NCI-H128 (cell line): ENCODE data around the gene ACSL1.
A peak's percentile ranks its signal among the peaks of the same experiment; 100 is the strongest.

Experiments
- DNase-seq: peaks from one replicate; lab custom pipeline; 2025; ENCODE audit not compliant: unreplicated experiment; lab: John Stamatoyannopoulos, UW

ACSL1 gene, protein sequence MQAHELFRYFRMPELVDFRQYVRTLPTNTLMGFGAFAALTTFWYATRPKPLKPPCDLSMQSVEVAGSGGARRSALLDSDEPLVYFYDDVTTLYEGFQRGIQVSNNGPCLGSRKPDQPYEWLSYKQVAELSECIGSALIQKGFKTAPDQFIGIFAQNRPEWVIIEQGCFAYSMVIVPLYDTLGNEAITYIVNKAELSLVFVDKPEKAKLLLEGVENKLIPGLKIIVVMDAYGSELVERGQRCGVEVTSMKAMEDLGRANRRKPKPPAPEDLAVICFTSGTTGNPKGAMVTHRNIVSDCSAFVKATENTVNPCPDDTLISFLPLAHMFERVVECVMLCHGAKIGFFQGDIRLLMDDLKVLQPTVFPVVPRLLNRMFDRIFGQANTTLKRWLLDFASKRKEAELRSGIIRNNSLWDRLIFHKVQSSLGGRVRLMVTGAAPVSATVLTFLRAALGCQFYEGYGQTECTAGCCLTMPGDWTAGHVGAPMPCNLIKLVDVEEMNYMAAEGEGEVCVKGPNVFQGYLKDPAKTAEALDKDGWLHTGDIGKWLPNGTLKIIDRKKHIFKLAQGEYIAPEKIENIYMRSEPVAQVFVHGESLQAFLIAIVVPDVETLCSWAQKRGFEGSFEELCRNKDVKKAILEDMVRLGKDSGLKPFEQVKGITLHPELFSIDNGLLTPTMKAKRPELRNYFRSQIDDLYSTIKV

DNA sequence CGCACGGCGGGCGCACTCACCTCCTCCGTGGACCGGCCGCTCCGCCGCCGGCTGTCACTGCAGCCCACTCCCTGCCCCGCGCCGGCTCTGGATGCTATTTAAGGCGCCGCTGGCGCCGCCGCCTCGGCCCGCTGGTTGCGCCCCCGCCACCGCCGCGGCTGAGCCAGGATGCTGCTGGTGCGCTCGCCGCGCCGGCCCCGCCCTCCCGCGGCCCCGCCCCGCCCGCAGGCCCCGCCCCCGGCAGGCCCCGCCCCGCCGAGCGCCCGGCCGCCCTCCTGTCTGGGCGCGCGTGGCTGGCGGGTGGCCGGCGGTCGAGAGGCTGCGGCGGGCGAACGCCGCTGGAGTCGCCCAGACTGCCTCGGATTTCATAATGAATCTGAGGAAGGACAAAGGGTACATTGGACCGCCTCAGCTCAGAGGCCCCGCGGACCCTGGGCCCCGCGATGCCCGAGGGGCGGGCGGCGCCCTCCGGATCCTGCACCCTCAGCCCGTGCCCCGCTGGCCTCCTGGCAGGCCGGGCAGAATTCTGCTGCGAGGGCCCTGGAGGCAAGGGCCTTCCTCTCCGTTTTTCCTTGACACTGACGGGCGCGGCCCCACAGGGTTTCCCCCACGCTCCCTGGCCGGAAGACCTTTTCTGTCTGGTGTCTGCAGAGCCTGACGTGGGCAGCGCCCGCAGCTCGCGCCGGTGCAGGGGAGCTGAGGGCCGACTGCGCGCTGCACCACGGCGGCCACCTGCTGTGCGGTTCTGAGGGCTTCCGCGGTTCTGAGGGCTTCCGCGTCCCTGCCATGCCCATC, at the start of gene ACSL1:
TSS of gene ACSL1 (minus strand) at position 73 of the 795 bp plus-strand sequence. CDS start 22,454 bp downstream, outside the sequence.
- DNase-seq, result peak; percentile 5

DNA sequence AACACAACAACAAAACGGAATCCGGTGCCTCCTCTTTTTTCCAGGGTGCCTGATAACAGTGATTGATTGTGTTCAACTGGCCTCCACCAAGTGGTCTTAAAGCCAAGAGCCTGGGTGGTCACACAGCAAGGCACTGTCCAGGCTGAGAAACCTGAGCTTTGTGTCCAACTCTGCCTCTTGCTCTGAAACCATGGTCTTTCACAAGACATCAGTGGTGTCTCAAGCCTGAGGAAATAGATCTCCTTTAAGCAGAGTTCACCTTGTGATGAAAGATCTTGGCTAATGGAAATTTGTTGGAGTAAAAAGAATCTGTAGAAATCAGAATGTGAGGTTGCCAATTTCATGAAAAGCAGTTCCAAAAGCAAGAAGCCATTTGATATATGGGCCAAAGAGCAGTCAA, 47.3 kb upstream of the ACSL1 start:
- DNase-seq, result no peak

DNA sequence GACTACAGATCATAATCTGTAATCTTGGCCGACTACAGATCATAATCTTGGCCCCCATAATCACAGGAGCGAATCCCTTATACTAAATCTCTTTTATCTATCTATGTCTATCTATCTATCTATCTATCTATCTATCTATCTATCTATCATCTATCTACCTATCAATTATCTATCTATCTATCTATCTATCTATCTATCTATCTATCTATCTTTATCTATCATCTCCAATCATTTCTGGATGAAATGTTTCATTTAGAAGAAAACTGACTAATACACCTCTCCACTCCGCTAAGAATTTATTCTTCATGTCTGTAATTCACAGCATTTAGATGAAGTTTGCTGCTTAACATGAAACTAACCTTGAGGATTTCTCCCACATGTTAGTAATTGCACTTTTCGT, 45.0 kb upstream of the ACSL1 start:
- no peak for DNase-seq

- no peak for DNase-seq
Observed at GRCh38 chr4:184868623-184869022, 42.9 kb upstream of the ACSL1 start.

GRCh38 chr4:184863916-184864315, 38.1 kb upstream of the ACSL1 start:
- no peak for DNase-seq

- DNase-seq, result no peak
Observed at GRCh38 chr4:184861047-184861446, 35.3 kb upstream of the ACSL1 start.

- DNase-seq, result no peak
Observed at GRCh38 chr4:184860018-184860779, 34.4 kb upstream of the ACSL1 start.

DNA sequence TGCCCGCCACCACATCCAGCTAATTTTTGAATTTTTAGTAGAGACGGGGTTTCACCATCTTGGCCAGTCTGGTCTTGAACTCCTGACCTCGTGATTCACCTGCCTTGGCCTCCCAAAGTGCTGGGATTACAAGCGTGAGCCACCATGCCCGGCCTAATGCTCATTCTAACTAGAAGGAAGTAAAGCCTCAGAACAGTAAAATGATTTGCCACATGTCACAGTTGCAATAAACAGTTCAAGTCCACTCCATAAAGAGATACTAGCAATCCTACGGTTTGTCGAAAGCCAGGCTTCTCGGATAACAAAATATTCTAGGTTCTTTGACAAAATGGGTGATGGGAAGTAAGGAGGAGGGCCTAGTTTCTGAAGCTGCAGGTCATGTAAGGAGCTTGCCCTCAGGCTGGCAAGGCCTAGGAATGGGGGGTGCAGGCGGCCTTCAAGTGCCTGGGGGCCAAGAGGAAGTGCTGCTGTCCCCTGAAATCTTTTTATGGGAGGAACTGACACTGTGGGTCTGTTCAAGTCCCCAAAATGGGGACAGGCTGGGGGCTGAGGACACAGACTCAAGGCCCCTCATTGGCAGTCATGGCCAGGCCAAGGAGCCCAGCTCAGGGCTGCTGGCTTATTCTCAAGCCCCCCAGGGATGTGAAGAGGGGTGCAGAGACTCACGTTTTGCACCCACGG, 31.8 kb upstream of the ACSL1 start:
- DNase-seq, result no peak

DNA sequence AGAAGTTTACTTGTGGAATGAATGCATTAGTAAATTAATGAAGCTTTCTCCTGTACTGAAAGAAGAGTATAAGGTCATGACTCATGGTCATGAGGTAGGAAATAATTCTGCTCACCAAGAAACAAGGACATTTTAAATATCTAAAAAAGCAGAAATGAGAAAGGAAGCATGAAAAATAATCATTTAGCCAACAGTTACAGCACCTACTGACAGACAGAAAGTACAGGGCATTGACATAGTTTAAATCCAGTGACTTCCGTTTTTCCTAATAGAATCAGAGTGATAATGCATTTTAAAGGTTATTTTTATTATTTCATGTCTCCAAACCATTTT, 30.5 kb upstream of the ACSL1 start:
- DNase-seq, result no peak

DNA sequence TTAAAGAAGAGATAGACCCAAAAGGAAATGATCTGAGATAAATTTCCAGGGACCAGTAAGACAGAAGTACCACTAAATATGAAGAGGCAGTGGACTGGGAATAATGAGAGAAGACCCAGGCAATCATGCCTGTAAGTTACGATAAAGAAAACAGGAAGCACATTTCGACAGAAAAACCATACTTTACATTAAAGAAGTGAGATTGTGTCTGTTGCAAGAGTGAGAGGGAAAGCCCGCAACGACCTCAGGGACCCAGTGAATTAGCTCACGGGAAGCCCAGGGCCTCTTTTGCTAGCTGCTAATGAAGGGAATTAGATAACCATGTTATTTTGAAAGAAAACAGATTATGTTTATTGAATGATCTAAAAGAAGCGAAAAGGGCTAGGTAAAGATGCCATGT, 28.9 kb upstream of the ACSL1 start:
- DNase-seq, result no peak

DNA sequence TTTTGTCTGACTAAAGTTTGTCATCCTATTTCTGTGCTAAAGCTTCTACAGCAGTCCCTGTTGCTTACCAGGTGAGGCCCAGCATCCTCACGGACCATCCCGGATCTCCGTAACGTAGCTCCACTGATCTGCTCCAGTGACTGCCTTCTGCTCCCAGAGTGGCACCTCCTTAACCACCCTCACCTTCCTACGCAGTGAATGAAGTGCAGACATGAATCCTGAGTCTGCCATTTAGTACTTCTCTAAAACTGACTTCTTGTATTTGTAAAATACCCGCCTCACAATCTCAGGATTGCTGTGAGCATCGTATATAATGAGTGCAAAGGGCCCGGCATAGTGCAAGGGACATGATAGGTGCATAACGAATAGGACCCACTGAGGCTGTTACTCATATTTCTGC, 27.7 kb upstream of the ACSL1 start:
- DNase-seq, result no peak

DNA sequence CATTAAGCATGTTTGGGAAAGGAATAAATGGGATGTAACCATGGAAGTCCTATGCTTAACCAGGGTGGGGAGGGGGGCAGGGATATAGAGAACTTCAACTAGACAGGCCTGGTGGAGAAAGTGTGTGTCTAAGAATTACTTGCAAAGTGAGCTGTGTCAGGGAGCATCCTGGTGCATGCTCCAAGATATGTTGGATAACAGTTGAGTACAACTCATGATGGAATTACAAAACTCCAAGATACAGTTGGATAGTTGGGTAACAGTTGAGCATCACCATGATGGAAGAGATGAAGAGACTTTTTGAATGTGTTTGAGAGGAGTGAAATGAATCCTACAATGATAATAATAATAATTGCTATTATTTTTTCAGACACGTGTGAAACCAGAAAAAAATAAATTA, 26.1 kb upstream of the ACSL1 start:
- no peak for DNase-seq

DNA sequence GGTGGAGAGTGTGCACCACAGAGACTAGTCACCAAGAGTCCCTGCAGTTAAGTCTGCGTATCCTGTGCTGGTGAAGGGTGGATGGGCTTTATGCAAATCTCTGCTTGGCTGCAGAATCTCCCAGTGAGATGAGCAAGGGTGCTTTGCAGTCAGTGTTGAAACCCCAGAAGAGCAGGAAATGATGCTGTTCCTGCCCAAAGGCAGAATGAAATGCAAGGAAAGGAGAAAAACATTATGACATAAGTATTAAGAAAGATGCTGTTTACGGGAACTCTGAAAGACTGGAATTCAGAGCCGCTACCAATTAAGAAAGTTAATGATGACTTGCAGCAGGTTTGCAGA, 25.4 kb upstream of the ACSL1 start:
- no peak for DNase-seq

- DNase-seq, result no peak
Observed at GRCh38 chr4:184850431-184851199, 24.8 kb upstream of the ACSL1 start.

DNA sequence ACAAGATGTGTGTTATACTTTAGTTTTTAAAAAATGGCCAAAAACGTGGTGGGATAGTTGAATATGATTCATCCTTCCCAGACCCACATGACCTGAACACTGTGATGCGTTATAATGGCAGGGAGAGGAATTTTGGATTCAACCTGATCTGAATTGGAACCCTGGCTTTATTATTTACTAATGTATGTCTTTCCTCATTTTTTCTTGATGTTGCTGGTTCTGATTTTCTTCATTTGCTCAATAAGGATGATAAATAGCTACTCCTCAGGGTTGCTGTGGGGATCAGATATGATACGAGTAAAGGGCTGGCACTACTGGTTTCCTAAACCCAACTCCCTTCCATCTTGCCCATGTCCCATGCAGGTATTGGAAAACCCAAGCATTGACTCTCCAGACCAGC, 24.2 kb upstream of the ACSL1 start:
- no peak for DNase-seq

DNA sequence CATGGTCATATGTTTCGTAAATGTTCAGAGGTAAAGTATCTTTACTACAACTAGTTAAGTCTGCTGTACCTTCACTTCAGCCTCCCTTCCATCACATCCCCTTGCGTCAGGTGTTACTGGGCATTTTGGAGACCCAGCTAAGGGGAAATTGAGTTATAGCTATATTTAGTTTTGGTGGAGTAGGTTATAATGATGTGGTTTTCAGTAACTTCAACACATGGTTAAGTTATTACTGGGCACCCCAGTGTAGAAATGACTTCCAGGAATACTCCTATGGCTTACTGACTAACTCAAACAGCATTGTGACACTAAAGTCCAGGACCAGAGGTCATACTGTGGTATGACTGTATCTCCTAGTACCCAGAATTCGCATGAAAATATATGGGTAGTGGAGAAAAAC, 23.4 kb upstream of the ACSL1 start:
- no peak for DNase-seq

- no peak for DNase-seq
Observed at GRCh38 chr4:184848510-184848909, 22.7 kb upstream of the ACSL1 start.

GRCh38 chr4:184846531-184846930, 20.8 kb upstream of the ACSL1 start:
- no peak for DNase-seq

DNA sequence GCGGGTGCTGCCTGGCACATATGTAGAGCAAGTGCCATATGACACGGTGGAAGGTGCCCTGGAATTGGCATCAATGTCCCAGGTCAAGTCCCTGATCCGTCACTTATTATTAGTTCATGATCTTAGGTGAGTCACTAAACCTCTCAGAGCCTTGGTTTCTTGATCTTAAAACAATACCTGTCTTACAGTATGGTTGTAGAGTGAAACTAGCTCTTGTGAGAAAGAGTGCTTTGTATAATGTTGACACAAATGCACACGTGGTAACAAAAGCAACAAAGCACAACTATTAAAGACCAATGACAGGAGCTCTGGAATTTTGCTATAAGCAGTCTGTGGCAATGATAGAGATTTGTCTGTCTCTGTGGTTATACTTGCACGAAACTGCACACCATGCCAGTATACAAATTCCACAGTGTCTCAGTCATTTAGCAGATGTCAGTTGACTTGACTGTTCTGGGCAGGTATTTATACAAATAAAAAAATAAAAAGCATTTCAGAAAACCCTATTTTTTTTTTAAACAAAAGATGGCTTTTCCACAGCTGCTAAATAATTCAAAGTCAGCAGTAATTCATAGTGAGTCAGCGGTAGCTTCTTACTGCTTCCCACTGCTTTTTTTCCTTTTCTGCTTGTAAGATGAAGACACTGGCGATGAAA, 19.7 kb upstream of the ACSL1 start:
- DNase-seq, result no peak
